ENCODE data around the gene RNLS. TPM values are rescaled to one million over a fixed set of nuclear protein-coding genes. Genes with fewer than 3 reads are reported as not detected.

RNLS gene
- total RNA-seq = 10 to 100 TPM in 3 of 4 donors, 1 to 10 TPM in 1; 8.7 to 19.7 (median 12.9) TPM

GRCh38 chr10:88582806-88583583 is at the start of gene RNLS:
TSS of gene RNLS (minus strand) at chr10:88583318.
- peak; percentile 66 to 78 for DNase-seq
- TF ChIP-seq POLR2A (IDR thresholded peaks at IDR 0.05) (peak in 1 of 2 donors; percentile 55), CTCF (IDR thresholded peaks at IDR 0.05) (peak; percentile 67 to 89 (median 76))
- H3K27ac ChIP-seq = peak within 1 kb of the TSS; percentile 95
- no peaks in the 10 kb centered on the region for H3K36me3 ChIP-seq
- peak within 1 kb of the TSS; percentile 67 to 74 for H3K4me3 ChIP-seq
- H3K9me3 ChIP-seq = no peaks in the 10 kb centered on the region
- H3K4me1 ChIP-seq = no peaks in the 10 kb centered on the region
- intact Hi-C loops (cut with DNase I; ENCODE audit: low total_unique reads) = no loop called here
- H3K27me3 ChIP-seq = no peaks in the 10 kb centered on the region

- no peaks in the 10 kb centered on the region for H3K27me3 ChIP-seq
- H3K27ac ChIP-seq = no peak overlapping the region
- DNase-seq = no peak
- intact Hi-C loops (cut with DNase I; ENCODE audit: low total_unique reads) = no loop called here
- no peaks in the 10 kb centered on the region for H3K4me1 ChIP-seq
- H3K9me3 ChIP-seq = no peaks in the 10 kb centered on the region
- TF ChIP-seq CTCF (IDR thresholded peaks at IDR 0.05) (no peak), POLR2A (IDR thresholded peaks at IDR 0.05) (no peak)
- H3K4me3 ChIP-seq = no peak overlapping the region
- no peaks in the 10 kb centered on the region for H3K36me3 ChIP-seq
Measured at GRCh38 chr10:88624840-88625239, 41.7 kb upstream of the RNLS start.

- no peaks in the 10 kb centered on the region for H3K36me3 ChIP-seq
- H3K27me3 ChIP-seq = no peaks in the 10 kb centered on the region
- intact Hi-C loops (cut with DNase I; ENCODE audit: low total_unique reads) = no loop called here
- no peaks in the 10 kb centered on the region for H3K9me3 ChIP-seq
- no peaks in the 10 kb centered on the region for H3K4me1 ChIP-seq
- H3K27ac ChIP-seq = no peak overlapping the region
- TF ChIP-seq CTCF (IDR thresholded peaks at IDR 0.05) = no peak
- TF ChIP-seq POLR2A (IDR thresholded peaks at IDR 0.05) = no peak
- no peak overlapping the region for H3K4me3 ChIP-seq
- no peak for DNase-seq
Measured at GRCh38 chr10:88623835-88624234, 40.7 kb upstream of the RNLS start.

- H3K27ac ChIP-seq = no peak overlapping the region
- no peak for DNase-seq
- no peak overlapping the region for H3K4me3 ChIP-seq
- intact Hi-C loops (cut with DNase I; ENCODE audit: low total_unique reads) = no loop called here
- no peaks in the 10 kb centered on the region for H3K27me3 ChIP-seq
- no peaks in the 10 kb centered on the region for H3K4me1 ChIP-seq
- no peaks in the 10 kb centered on the region for H3K36me3 ChIP-seq
- H3K9me3 ChIP-seq = no peaks in the 10 kb centered on the region
- TF ChIP-seq CTCF (IDR thresholded peaks at IDR 0.05) (no peak), POLR2A (IDR thresholded peaks at IDR 0.05) (no peak)
Measured at GRCh38 chr10:88620441-88620840, 37.3 kb upstream of the RNLS start.

GRCh38 chr10:88618496-88618895 is 35.4 kb upstream of the RNLS start:
- H3K9me3 ChIP-seq = no peaks in the 10 kb centered on the region
- no peak overlapping the region for H3K4me3 ChIP-seq
- intact Hi-C loops (cut with DNase I; ENCODE audit: low total_unique reads) = no loop called here
- H3K36me3 ChIP-seq = no peaks in the 10 kb centered on the region
- H3K27ac ChIP-seq = no peak overlapping the region
- no peak for DNase-seq
- H3K27me3 ChIP-seq = no peaks in the 10 kb centered on the region
- no peak for TF ChIP-seq POLR2A (IDR thresholded peaks at IDR 0.05)
- no peak for TF ChIP-seq CTCF (IDR thresholded peaks at IDR 0.05)
- H3K4me1 ChIP-seq = no peaks in the 10 kb centered on the region
